CD1c-positive myeloid dendritic cell (primary cell): ENCODE measurements around the gene TMC5.
"Not testable (repeated sequence)": the region's sequence is repeated elsewhere in the genome, so short reads cannot be mapped to it uniquely, and the experiment has no call there.

Source experiments
- DNase-seq: peaks from one replicate; pipeline ENCODE4 v3.0.0-alpha.2; 2016; ENCODE audit errors: extremely low spot score

TMC5 gene, protein sequence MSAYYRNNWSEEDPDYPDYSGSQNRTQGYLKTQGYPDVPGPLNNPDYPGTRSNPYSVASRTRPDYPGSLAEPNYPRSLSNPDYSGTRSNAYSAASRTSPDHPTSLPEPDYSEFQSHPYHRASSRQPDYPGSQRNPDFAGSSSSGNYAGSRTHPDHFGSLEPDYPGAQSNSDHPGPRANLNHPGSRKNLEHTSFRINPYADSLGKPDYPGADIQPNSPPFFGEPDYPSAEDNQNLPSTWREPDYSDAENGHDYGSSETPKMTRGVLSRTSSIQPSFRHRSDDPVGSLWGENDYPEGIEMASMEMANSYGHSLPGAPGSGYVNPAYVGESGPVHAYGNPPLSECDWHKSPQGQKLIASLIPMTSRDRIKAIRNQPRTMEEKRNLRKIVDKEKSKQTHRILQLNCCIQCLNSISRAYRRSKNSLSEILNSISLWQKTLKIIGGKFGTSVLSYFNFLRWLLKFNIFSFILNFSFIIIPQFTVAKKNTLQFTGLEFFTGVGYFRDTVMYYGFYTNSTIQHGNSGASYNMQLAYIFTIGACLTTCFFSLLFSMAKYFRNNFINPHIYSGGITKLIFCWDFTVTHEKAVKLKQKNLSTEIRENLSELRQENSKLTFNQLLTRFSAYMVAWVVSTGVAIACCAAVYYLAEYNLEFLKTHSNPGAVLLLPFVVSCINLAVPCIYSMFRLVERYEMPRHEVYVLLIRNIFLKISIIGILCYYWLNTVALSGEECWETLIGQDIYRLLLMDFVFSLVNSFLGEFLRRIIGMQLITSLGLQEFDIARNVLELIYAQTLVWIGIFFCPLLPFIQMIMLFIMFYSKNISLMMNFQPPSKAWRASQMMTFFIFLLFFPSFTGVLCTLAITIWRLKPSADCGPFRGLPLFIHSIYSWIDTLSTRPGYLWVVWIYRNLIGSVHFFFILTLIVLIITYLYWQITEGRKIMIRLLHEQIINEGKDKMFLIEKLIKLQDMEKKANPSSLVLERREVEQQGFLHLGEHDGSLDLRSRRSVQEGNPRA

DNA sequence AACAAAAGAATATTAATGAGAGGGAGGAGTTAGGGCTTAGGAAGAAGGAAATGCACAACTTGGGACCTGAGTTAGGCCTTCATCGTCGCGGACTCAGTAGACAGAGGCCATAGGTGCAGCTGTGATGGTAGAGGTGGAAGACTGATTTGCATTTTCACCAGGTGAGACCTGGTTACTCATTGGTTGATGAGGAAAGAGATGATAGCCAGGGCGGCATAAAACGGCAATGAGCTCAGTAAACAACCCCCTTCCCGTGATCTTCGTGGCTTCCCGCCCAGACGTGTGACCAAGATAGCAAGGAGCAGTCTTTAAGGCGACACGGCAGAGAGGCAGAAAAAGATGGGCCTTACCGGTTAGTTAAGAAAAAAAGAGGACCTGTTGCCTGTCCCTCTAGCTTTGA is at the start of gene TMC5:
Gene TMC5 (plus strand): TSS at position 244 of the 400 bp plus-strand sequence. CDS start 22,156 bp downstream, outside the sequence.
- DNase-seq, result no peak

DNA sequence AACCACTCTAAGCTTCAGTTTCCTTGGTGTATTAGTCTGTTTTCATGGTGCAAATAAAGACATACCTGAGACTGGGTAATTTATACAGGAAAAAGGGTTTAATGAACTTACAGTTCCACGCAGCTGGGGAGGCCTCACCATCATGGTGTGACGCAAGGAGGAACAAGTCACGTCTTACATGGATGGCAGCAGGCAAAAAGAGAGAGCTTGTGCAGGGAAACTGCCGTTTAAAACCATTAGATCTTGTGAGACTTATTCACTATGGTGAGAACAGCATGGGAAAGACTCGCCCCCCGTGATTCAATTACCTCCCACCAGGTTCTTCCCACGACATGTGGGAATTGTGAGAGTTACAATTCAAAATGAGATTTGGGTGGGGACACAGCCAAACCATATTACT is 45.1 kb upstream of the TMC5 start:
- DNase-seq, result not testable (repeated sequence)

DNA sequence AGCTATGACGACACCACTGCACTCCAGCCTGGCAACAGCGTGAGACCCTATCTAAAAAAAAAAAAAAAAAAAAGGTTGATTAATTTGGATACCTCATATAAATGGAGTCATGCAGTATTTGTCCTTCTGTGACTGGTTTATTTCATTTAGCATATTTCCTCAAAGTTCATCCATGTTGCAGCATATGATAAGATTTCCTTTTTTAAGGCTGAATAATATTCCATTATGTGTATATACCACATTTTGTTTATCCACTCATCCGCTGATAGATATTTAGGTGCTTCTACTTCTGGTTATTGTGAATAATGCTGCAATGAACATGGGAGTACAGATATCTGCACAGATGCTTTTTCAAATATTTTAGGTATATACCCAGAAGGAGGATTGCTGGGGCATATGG is 43.3 kb upstream of the TMC5 start:
- DNase-seq, result no peak

DNA sequence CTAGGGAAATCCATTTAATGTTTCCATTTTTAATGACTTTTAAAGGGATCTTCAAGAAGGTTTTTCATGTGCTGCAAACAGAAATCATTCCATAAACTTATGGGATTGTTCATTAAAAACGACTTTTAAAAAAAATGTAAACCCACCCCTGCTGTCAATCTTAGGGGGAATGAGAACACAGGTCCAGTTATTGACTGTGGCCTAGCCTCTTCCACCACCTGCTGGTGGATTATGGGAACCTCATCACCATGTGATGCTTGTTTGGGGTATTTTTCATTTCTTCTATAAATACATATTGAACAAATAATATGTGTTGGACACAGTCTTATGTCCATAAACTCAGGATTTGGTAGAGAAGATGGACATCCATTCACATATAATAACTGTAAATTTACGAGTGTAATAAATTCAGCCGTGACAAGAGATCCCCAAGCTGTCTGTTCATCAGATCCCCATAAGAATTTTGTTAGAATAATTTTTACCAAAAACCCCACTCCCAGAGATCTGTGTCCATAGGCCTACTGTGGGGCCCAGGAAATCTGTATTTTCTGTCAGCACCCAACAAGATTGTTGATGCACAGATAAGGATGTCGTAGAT is 42.0 kb upstream of the TMC5 start:
- peak; percentile 64 for DNase-seq

DNA sequence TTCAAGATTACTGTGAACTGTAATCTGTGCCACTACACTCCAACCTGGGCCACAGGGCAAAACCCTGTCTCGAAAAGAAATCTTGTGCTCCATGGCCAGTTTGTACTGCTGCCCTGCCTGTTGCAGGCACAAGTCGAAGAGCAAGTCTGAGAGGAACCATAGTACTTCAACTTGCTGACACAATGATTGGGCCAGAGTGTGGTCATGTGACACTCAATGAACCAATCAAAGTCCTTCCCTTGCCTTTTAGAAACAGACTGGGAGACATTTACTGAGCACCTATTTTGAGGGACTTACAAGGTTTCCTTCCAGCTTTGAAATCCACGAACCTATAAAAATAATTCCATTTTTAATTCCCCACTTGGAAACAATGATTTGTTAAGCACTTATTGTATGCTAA is 39.8 kb upstream of the TMC5 start:
- DNase-seq, result peak; percentile 12

DNA sequence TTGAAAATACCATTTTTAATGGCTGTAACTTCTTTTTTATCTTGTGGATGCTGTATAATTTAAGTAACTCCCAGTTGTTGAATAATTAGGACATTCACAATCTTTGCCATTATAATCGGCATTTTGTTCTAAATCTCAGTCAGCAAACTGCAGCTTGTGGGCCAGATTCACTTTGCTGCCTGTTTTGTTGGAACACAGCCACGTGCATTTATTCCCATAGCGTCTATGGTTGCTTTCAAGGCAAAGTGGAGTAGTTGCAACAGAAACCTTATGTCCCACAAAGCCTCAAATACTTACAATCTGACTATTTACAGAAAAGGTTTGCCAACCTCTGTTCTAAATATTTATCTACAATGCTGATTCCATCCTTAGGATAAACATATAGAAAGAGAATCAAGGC is 39.2 kb upstream of the TMC5 start:
- no peak for DNase-seq

- no peak for DNase-seq
Measured at GRCh38 chr16:19379838-19380237, 37.8 kb upstream of the TMC5 start.

DNA sequence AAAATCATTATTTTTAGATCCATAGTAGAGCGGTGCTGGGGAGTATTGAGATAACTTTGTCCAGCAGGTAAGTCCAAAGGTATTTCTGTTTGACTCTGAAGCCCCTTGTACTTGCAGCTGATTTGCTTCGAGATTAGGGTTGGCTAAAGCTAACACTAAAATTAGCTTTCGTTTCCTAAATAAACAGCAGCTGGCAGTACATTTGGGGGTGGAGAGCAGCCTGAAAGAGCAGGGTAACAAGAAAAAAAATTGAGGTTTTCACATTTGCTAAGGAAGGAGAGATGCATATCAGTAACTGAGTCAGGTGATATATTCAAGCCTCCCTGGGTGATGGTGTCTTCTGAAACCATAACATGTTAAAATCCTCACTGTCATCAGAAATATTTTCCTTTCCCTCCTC is 37.4 kb upstream of the TMC5 start:
- DNase-seq, result no peak

GRCh38 chr16:19382084-19382801 is 35.4 kb upstream of the TMC5 start:
- no peak for DNase-seq

DNA sequence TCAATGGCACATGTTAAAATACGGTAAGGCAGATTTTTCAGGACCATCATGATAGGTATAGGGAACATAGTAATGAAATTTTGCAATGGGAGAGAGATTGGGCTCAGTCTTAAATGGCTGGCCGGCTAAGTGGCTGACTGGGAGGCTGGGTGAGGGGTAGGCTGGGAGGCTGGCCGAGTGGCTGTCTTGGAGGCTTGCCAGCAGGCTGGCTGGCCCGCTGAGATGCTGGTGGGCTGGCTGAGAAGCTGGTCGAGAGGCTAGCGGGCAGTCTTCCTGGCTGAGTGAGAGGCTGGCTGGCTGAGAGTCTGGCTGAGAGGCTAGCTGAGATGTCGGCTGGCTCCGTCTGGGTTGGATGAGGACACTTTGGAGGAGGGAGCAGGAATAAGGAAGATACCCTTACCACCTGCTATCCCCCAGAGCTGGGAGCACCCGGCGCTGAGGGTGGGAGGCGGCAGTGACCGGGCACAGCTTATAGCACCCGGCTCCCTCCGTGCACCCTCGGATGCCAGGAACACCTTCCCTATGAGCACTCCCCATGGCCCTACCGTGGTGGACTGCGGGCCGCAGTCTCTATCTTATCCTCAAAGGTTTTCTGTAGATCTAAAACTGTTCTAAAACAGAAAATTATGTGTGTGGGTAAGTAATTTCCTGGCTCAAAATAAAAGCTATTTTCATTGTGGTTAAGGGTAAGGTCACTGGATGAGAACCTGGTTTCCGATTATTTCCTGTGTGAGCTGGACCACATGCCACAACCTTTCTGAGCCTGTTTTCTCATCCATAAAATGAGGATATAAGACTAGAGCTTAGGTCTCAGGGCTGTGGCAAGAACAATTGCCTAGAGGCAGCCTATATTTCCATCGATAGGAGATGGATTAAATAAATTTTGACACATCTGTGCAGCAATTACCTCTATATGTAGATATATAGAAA is 34.5 kb upstream of the TMC5 start:
- DNase-seq, result no peak

DNA sequence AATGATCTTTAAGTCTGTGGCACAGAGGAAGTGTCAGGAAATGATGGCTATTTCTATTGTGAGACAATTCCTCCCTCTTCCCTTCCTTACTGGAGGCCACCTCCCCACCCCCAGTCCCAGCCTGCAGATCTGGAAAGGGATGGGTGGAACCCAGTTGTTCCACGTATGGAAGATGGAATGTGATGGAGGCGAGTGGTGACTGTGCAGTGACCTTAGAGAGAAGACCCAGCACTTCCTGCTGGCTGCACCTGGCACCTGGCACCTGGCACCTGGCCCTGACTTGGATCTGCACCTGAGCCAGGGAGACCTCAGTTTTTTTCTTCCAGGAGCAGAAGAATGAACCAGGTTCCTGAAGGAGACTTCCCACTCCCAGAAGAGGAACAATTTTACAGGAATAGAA is 33.0 kb upstream of the TMC5 start:
- no peak for DNase-seq

GRCh38 chr16:19386525-19386924 is 31.2 kb upstream of the TMC5 start:
- DNase-seq, result no peak

DNA sequence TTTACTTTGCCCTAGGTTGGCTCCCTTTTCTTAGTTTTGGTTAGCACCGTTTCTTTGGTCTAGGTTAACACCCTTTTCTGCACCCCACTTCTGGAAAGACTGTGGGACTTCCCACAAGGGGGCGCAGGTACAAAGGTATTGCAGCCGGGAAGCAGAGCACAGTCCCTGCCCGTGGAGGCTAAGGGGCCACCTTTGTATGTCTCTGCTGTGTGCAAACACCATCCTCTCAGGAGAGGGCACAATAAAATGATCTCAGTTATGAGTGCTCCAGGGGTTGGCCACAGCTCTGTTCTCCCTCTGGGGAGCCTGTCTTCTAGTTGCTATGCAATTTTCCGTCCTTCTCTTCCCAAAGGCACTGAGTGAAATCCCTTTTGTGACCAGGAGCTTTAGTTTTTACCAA is 28.4 kb upstream of the TMC5 start:
- DNase-seq, result peak; percentile 30

DNA sequence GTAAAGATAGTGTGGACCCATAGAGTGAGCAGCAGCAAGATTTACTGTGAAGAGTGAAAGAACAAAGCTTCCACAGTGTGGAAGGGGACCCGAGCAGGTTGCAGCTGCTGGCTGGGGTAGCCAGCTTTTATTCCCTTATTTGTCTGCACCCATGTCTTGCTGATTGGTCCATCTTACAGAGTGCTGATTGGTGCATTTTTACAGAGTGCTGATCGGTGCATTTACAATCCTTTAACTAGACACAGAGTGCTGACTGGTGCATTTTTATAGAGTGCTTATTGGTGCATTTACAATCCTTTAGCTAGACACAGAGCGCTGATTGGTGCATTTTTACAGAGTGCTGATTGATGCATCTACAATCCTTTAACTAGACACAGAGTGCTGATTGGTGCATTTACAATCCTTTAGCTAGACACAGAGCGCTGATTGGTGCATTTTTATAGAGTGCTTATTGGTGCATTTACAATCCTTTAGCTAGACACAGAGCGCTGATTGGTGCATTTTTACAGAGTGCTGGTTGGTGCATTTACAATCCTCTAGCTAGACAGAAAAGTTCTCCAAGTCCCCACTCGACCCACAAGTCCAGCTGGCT is 26.4 kb upstream of the TMC5 start:
- not testable (repeated sequence) for DNase-seq

DNA sequence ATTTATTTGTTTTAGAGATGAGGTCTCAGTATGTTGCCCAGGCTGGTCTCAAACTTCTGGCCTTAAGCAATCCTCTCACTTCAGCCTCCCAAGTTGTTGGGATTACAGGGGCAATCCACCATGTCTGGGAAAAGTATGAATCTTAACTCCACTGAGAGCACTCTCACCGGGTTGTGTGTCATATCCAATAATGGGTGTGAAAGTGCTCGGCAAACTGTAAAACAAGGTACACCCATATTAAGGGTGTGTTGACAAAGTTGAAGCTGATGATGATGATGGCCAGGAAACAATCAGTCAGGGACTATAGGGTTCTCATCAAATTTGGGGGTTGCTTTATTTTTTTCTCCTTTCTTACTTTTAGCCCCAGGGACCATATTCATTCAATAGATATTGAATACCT is 25.3 kb upstream of the TMC5 start:
- no peak for DNase-seq

DNA sequence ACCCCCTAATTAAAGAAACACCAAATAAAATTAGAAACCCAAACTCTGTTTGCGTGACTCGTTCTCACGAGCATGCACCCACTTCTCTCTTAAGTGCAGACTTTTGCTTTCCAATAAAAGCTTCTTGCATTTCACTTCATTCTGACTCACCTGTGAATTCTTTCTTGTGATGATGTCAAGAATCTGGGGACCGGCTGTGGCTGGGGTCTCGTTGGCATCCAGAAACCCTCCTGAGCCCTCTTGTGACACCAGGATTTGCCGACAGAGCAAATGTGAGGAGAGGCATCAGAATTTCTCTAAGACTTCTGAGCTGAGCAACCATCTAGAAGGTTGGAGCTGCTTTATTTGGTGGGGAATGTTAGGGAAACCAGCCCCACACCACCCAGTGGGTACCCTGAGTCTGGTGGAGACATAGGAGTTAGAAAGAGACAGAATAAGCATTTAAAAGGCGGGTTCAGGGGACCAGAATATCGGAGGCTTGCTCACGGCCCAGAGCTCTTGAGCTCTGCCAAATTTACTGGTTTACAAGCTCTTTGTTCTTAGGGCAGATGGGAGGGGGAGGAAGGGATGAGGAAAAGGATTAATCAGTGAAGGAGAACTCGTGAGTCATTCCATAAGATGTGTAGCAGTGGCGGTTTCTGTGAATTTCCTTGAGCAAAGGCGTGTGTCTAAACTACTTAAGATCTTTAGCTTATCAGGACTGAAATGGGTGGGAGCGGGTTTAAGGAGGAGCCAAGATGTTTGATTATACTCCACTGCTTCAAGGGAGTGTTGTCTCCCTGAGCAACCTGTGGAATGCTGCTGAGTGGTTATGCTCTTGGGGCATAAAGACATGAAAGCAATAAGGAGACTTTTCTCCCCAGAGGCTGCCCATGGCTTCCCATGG is 24.2 kb upstream of the TMC5 start:
- no peak for DNase-seq

- DNase-seq, result not testable (repeated sequence)
Measured at GRCh38 chr16:19395646-19396267, 21.9 kb upstream of the TMC5 start.

DNA sequence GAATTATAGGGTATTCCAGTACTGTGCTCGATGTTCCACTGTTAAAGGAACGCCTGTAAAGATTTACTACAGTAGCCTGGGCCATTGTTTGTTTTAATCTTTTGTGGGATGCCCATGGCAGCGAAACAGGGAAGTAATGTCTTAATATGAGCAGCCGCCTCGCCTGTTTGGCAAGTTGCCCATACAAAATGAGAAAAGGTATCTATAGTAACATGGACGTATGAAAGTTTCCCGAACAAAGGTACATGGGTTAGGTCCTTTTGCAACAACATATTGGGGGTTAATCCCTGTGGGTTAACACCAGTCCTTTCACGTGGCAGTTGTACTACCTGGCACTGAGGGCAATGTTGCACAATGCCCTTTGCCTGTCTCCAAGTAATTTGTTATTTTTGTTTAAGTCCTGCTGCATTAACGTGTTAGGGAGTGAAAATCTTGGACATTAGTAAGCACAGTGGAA is 21.1 kb upstream of the TMC5 start:
- peak; percentile 40 for DNase-seq
